Hepatocyte (in vitro differentiated cells): ENCODE measurements around the gene ECSCR.
"Not testable (repeated sequence)": the region's sequence is repeated elsewhere in the genome, so short reads cannot be mapped to it uniquely, and the experiment has no call there.

ENCODE experiments used
- CTCF ChIP-seq: fragments of 200-600 bp; sonication (generic); IDR thresholded peaks from 2 replicates; pipeline ENCODE4 v1.5.1; 2016; ENCODE audit warnings: antibody characterized with exemption, mild to moderate bottlenecking; ENCODE audit not compliant: poor library complexity
- EZH2 ChIP-seq: fragments of 200-600 bp; sonication (generic); IDR thresholded peaks from 2 replicates; pipeline ENCODE4 v1.6.1; 2016; ENCODE audit warnings: antibody characterized with exemption, mild to moderate bottlenecking, borderline replicate concordance

DNA sequence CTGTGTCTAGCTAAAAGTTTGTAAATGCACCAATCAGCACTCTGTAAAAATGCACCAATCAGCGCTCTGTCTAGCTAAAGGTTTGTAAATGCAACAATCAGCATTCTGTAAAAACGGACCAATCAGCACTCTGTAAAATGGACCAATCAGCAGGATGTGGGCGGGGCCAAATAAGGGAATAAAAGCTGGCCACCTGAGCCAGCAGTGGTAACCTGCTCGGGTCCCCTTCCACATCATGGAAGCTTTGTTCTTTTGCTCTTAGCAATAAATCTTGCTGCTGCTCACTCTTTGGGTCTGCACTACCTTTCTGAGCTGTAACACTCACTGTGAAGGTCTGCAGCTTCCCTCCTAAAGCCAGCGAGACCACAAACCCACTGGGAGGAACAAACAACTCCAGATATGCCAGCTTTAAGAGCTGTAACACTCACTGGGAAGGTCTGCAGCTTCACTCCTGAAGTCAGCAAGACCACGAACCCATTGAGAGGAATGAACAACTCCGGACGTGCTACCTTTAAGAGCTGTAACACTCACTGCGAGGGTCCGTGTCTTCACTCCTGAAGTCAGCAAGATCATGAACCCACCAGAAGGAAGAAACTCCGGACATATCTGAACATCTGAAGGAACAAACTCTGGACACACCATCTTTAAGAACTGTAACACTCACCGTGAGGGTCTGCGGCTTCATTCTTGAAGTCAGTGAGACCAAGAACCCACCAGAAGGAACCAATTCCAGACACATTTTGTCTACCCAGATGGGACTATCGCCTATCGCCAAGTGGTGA is 40.7 kb upstream of the ECSCR start:
- TF ChIP-seq EZH2, CTCF: not testable (repeated sequence)
